GM18868 (cell line): ENCODE results near the gene LILRA6.

ENCODE experiments used
- ATAC-seq: cut with Tn5 transposase; IDR thresholded peaks from one replicate; pipeline ENCODE4 v1.9.1; 2021; ENCODE audit warnings: mild to moderate bottlenecking, moderate library complexity; ENCODE audit not compliant: unreplicated experiment

The LILRA6 gene

DNA sequence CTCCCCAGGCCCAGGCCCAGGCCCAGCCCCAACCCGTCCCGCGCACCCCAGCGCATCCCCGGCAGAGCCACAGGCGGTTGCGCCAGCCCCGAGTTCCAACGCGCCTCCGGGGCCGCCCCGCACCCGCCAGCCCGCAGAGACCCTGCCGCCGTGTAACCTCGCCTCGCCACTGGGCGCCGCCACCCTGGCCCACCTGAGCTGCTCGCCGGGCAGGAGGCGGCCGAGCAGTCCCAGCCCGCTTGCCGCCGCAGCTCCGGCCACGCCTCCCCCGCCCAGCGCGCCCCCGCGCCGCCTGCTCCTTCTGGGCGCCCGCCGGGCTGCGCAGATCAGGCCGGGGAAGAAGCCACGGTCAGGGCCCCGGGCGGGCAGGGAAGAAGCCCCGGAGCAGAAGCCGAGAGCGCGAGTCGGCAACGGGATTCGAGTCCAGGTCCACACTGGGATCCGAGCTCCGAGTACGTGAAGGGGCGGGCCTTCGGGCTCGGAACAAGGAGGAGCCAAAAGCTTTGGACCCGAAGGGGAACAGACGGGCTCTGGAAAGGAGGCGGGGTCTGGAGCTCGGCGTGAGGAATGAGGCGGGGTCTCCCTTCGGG is 53.4 kb downstream of the LILRA6 start, which contains the start of gene MBOAT7:
Gene MBOAT7 (minus strand): TSS at position 436 of the 590 bp plus-strand sequence. CDS start 1,072 bp downstream, outside the sequence.
- ATAC-seq, result peak; percentile 15

DNA sequence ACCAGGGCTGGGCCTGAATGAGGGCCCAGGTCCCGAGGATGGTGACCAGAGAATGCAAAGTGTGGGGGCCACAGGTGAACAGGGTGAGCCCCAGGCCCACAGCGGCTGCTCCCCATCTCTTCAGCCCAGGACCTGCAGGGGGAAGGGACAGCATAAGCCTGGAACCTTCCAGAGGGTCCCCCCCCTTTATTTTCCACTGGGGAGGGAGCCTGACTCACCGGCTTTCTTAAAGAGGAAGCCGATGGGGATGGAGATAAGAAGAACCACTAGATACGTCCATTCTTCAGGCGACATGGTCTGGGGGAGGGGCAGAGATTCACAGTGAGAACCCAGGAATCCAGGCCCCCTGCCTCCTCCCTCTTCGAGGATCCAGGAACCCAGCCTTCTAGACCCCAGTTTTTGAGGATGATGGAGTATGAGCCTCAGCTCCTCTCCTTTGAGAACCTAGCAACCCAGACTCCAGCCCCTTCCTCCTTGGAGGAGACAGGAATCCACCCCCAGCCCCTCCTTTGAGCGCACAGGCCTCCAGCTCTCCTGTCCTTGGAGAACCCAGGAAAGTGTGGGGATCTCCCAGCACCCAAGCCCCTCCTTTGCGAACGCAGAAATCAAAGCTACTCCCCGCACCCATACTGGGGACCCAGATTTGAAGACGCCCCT is 54.2 kb downstream of the LILRA6 start:
- no peak for ATAC-seq

DNA sequence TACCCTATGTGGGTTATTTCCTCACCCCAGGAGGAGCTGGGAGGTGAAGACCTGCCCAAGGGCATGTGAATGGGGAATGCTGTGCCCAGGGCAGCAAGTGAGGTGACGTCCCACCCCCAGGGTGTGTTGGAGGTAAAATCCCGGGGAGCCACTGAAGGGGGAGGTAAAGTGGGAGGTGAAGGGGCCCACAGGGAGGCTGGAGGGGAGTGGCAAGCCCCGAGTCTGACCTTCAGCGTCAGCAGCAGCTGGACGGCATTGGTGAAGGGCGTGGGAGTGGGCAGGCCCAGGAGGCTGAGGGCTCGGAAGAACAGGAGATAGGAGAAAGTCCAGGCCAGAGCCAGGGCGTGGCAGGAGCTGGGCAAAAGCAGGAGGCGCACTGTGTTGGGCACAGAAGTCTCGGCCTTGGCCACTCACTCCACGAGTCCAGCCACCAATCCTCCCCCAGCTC is 55.6 kb downstream of the LILRA6 start:
- no peak for ATAC-seq
